NCI-H1694 (cell line): ENCODE data around the gene LSG1.

Experiments used
- DNase-seq: peaks from one replicate; lab custom pipeline; 2025; lab: John Stamatoyannopoulos, UW

Gene LSG1

DNA sequence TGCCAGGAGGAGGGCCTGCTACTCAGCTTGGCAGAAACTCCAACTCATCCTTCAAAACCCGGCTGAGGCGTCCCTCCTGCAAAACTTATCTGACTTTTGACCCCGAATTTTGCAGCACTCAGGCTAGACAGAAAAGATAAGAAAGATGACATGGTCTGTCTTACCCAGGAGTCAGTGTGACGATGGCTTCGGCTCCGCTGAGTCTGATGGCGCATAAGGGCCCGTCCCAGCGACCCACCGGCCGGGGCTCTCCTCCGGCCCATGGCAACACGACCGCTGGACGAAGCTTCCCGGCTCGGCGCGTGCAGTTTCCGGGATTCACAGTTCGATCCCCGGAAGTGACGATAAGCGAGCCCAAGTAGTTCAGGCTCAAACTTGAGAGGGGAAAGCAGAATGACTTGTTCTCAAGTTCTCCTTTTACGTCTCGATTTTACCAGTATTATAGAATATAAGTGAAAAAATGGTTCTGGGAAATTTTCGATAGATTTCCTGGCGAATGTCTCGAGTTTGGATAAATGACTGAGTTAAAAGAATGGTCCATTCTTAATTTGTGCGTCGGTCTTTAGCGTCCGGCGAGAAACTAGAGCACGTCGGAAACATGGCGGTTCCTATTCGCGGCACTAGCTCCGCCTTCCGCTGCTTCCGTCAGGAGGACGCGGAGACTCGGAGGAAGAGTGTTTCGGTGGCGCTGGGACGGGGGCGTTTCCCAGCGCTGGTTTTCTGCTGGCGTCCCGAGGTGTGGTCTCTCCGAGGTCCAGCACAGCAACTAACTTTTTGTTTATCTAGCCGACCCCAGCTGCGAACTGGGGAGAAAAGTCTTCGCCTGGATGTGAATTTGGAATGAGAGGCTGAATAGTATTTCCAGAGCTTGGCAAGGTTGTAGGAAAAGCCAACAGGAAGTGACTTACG lies at the start of gene LSG1:
Gene LSG1 (minus strand): TSS at position 292 of the 909 bp plus-strand sequence. CDS start 29 bp downstream, at position 263.
- peak; percentile 95 for DNase-seq

DNA sequence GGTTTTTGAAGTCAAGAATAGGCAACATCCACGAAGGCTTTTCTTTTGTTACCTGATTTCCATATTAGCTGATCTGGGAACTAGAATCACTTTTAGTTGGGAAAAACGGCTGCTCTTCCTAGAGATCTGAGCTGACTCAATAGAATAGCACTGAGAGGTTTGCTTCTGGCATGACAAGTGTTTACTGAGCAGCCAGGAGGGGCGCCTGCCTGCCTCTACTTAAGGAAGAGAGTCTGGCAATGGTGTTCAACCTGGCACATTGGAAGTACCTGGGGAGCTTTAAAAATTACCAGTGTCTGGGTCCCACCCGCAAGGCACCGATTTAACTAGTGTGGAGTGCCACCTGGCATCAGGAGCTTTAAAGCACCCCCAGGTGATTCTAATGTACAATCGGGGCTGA lies 48.1 kb upstream of the LSG1 start:
- no peak for DNase-seq

DNA sequence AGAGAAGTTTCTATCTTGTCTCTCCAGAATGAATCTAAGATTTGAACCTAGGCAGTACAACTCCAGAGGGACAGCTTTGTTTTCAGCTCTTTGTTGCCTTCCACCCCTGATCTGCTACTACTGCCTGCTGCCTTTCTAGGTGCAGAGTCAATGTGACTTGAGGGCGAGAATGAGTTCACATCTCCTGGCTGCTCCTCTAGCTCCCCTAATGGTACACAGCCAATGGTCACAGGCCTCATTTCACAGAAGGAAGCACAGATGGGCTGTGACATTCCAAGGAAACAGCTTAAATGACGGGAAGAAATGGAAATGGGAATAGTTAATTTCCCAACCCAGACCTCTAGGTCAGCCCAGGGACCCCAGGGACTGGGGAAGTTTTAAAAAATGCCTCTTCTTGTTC lies 46.1 kb upstream of the LSG1 start:
- no peak for DNase-seq

DNA sequence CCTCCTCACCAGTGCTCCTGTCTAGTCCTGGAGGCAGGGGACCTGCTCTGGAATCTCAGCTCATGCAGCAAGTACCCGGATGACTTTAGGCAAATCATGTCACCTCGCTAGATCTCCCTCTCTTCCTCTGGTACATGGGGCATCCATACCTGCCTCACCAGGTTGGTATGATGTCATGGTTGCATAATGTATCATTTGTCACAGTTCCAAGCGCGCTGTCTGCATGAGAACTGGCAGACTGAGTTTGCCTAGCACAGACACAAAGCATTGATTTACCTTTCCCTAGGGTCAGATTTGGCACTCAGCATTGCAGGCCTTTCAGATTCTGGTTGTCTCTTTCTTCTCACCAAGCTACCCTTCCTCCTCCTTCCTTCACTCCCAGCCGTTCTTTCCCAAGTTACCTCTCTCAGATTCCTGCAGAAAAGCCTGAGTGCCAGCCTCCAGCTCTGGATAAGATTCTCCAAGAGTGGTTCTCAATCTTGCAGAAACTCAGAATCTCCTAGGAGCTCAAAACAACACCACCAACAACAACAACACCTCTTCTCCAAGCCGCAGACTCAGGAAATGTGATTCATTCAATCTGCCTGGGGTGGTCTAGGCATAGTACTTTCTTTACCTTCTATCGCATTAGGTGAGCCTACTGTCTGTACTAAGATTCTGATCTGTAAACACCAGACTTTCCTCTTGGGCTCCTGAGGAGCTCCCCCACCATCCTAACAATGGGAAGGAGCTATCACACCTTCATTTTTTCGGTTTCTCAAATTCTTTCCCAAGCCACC lies 43.2 kb upstream of the LSG1 start:
- DNase-seq = no peak

DNA sequence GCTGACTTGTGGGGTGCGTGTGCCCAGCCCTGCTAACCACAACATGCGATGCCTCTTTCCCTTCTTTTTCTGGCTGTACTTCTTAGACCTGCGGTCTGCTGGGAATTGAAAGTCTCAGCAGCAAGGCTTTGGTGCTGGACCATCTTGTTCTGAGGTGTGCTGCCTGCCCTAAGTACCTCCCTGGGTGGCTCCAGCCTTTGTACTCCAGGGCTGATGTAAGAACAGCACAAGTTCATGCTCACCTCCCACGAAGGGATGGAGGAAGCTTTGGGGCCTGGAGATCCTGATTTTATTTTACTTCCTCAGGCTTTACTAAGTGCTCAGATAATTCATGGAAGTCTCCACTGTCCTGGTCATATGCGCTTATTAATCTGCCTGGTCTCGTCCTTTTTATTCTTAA lies 42.6 kb upstream of the LSG1 start:
- no peak for DNase-seq

DNA sequence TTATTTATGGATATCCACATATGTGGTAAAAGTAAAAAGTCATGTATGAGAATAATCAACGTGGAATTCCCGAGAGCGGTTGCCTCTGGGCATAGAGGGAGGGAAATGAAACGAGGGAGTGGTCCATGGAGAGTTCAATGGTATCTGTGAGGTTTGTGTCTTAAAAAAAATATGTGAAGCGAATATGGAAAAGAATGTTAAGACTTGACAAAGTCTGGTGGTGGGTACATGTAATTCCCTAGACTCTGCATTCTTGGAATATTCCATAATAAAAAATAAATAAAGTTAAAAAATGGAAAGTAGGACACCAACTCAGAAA lies 42.1 kb upstream of the LSG1 start:
- DNase-seq = no peak

DNA sequence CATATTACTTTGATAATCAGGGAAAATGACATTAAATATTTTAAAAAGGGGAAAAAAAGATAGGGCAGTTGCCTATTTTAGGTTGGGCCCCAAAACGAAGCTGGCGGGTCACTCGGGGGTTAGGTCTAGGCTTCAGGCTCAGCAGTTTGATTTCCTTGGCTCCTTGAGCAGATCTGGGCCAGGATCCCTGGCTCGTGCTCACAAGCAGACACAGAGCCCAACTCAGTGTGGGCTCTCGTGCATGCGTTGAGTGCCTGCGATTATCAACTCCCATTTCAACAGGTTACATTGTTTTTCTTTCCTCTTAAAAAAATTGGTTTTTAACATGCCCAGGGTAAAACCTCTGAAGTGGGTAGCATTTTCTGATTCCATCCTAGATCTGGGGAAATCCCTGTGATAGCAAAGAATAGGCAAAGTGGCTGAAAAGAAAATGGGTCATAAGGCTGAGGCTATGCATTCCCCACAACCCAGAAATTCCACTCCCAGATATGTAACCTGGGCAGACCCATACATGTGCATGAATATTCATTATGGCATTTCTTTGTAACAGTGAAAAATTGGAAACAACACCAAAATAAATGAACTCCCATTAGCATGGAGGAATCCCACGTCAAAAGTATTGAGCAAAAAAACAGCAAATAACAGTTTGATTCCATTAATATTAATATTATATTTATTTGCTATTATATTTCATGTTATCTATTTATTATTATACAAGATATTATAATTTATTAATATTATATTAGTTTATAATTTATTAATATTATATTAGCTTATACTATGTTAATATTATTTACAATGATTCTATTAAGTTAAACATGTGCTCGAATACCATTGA lies 41.5 kb upstream of the LSG1 start:
- no peak for DNase-seq

DNA sequence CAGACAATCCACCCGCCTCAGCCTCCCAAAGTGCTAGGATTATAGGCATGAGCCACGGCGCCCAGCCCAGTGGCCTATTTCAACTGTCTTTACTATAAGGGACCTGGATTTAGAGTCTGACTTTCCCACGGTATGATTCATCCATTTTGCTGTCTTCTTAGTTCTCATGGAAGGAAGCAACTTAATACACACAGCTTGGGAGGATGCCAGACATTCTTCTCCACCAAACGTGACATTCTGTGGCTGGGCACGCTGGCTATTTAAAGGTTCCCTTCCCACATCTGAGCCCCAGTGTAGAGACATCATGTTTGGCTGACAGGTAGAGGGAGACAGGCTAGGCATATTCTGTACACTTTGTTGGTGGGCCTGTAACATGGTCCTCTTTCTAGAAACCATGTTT lies 39.9 kb upstream of the LSG1 start:
- DNase-seq = no peak

DNA sequence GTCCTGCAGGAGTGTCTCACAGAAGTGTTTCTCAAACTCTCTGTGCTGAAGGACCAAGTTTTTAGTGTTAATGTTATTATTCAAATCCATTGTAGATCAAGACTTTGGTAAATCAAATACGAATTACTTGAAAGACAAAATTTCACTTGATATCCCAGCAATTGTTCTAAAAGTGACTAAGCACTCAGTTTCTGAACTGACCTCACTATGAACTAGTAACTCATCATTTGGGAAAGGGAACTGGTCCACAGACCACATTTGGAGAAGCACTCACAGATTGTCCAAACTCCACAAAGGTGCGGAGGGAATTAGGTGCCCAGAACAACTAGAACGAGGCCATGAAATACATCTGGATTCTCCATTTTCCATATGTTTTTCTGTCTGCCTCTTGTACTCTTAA lies 39.3 kb upstream of the LSG1 start:
- DNase-seq = no peak

DNA sequence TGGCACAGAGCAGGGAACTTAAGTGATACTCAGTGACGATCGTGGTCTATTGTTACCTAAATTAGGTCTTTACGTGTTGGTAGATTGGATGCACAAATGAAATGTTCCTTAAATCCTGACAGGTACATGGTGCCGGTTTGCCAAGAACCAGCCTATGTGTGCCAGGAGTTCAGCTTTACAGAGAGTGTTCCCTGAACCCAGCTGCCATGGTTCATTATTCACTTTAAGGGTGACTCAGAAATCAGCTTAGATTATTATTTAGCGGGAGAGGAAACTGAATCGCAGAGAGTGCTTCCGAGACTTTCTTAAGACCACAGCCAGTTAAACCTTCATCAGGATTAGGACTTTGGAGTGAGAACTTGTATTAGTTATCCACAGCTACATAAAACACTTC lies 35.2 kb upstream of the LSG1 start:
- DNase-seq = no peak

DNA sequence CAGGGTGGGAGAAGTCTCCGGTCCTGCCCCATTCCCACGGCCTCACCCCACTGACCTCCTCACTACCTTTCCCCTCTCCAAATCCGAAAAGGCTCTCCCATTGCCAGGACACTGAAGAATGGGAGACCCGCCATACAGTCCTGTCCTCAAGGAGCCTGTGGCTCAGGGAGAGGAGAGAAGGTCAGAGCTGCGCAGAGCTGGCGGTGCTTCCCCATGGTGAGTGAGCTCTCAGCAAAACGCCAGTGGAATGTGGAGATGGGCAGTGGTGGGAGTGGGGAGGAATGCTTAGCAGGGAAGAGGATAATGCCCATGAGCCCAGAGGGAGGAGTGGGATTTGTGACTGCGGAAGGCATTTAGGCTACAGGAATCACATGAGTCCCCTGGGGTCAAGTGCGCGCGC lies 33.8 kb upstream of the LSG1 start:
- no peak for DNase-seq

DNA sequence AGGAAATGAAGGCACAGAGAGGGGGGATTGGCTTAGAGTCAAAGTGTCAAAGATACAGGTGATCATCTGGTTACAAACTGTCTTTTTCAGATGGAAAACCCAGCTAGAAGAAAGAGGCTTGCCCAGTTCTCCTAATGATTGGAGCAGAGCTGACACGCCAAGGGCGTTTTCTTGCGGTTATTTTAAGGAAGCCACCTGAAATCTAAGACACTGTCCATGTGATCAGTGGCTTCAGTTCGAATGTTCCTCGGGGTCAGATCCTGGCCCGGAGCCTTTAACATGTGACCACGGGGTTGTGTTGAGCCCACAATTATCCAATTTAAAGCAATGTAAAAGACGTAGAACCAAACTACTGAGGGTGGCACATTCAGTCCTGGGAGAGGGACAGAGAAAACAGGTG lies 33.2 kb upstream of the LSG1 start:
- no peak for DNase-seq

DNA sequence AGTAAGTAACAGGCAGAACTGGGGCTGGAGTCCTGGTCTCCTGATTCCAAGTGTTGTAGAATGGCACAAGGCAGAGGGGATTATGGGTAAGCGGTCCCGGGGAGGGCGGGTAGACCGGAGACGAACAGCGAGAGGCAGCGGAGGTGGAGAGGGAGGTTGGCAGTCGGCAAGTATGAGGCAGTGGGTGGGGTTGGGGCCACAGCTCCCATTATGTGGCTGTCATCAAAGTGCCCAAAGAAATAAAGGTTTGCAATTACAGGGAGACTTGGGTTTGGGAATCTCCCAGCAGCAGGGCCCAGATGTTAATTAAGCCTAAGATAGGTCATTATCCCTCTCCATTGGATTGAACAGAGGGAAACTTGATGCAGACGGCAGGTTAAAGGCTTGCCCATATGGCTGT lies 30.6 kb upstream of the LSG1 start:
- DNase-seq = no peak

DNA sequence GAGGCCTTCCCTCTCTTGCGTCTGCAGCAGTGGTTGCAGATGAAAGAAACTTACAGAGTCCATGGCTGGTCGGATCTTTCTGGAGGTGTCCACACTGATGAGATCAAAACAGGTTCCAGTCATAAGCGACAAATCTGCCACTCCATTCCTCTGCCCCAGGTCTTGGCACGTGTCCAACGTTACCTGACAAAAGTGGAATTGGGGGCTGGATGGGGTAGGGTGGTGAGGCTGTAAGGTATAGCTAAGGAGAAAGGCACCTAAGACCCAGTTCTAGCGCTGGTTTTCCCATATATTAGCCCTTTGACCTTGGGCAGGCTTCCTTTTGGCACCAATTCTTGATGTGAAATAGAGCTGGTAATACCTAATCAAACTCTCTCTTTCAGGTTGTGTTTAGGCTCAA lies 24.7 kb upstream of the LSG1 start:
- no peak for DNase-seq

DNA sequence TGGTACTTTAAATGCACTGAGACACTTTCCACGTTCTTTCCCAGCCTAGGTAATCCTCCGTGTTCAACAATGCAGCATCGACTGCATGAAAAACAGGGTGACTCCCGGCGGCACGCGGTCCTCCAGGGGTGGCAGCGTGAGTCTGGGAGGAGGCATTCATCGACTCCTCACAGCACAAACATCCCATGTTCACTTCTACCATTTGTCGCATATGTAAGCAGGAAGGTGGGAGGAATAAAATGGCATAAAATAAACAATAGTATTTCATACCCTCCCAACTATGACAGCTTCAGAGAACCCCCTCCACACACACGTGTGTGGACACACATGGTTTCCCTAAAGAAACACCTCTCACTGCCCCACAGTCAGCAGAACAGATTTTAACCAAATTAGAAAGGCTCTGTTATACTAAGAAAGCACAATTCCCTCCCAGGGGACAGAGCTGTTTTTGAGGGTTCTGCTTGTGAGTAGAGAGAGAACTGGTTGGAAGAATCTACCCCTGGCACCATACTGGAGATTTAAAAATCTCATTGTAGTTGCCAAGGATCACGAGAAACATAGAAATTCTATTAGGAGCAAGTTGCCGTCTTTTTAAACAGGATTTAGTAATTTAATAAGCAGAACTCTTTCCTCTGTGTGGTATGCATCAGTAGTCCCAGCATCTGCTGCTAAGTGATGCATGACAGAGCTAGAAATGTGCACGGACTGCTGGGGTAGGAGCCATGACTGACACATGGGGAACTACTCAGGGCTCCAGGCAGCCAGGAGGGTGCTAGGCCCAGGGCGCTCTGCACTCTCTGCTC lies 19.7 kb upstream of the LSG1 start:
- peak; percentile 71 for DNase-seq

DNA sequence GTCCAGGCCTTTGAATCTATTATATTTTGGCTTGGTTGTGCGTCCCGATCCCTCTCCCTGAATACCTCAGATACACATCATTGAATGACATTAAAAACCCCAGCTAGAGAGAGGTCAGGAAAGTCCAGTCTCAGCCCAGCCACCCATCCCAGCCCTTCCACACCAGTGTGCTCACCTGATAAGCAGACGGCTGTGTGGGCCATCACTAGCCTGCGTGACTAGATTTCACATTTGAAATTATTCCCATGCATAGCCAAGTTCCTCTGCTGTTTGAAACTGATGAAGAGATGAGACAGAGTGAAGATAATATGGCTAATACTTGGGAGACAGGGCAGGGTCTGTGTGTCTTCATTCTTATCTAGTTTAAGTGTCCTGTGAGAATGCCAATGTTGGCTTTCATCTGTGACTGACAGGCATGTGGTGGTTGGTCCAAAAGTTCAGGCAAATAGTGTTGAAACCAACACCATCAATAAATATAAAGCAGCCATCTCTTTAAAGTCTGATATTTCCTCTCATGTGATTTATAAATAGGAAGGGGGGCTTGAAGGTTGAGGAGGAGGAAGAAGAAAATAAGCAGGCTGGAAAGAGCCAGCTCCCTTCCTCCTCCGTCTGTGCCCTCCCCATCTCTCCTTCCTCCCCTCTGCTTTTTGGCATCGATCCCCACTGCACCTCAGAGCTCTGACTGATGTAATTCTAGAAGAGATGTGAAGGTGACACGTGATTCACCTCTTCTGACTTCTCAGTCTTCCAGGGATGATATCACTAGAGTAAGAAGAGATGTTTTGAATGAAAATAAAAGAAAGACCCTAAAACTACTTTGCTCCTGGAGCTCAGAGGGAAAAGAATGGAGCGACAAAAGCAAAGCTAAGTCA lies 18.7 kb upstream of the LSG1 start:
- DNase-seq = no peak

DNA sequence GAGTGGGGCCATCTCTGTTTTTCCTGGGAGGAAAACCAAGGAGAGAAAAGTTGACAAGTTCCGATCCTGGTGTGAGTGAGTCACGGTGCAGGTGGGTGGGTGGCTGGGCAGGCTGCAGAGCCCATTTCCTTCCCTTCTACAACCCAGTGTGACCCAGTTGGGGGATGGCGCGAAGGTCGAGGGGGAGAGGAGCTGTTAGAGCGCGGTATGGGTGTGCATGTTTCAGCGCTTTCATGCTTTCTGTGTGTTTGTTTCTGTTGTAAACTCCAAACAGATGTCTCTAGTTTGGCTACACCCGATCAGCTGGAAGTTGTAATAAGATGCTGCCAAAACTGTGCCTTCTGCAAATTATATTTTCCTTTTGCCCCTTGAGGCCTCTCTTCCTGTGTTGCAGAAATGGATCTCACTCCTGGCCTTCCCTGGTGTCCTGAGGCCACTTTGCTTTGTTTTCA lies 17.5 kb upstream of the LSG1 start:
- DNase-seq = peak; percentile 73

DNA sequence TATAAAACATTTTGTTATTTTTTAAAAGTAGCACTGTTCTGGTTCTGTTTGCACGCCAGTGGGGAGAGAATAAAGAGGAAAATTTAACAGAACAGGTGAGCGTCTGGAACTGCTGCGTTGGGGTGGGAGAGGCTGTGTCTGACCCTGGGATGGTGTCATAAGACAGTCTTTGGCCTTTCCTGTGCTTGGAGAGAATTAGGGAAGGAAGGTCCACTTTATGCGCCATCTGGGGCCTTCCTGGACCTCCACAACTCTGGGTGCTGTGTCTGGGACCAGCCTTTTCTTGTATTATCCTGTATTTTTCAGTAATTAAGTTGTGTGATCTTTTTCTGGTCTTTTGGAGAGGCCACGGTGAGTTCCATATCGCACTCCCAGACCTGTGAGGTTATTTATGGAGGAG lies 17.0 kb upstream of the LSG1 start:
- DNase-seq = no peak

DNA sequence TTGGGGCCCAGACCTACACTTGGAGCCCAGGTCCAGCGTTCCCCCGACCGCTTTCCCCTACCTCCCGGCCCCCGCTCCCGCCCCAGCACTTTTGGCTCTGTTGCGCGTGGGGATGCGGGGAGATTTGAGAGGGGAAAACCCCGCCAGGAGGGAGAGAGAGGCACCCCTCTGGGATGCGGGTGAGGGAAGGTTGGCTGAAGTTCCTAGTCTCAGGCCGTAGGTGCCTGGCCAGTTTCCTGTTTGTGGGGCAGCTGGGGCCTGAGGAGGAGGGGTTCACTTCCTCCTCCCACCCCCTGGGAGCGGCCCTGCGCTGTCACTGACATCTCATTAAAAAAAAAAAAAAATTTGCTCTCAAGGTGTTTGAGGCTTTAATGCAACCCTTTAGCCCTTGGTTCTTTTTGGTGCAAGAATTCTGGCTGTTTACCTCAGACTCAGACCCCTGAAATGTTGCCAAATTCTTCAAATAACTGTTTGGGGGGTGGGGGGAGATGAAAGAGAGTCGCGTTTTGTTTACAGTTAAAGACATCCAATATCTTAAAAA lies 16.3 kb upstream of the LSG1 start:
- no peak for DNase-seq

DNA sequence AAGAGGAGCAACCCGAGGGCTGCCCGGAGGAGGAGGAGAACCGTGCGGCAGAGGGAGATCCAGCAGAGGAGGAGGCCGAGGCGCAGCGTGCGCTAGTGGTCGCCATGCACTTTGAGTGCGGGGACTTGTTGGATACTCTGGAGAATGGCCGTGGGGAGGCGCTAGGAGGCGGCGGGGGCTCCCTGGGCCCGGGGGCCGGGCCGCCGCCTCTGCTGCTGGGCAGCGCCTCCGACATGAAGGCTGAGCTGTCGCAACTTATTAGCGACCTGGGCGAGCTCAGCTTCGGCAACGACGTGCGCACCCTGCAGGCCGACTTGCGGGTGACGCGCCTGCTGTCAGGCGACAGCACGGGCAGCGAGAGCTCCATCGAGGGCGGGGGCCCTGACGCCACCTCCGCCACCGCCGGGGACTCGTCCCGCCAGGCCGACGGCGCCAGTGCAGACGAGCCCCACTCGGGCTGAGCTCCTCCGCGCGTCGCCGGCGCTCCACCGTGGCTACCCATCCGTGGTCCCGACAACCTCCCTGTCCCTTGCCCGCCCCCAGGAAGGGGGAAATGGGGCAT lies 15.7 kb upstream of the LSG1 start:
- peak; percentile 46 for DNase-seq
